Esophagus muscularis mucosa (tissue), 4 donors: Measurements from ENCODE around the gene OR1M1. TPM values are rescaled to one million over a fixed set of nuclear protein-coding genes. Genes with fewer than 3 reads are reported as not detected.

Source experiments
- DNase-seq: peaks from one replicate; pipeline ENCODE4 v3.0.0-alpha.2; 2017; ENCODE audit errors: extremely low spot score
- H3K27ac ChIP-seq, 4 donors: fragments of 200-600 bp; sonication (generic); replicated peaks in 1 of 4; 1 replicate in 3 of 4; 2 replicates in 1 of 4; pipeline ENCODE4 v1.5.1; 2016 to 2019; ENCODE audit warnings: mild to moderate bottlenecking in 1 of 4
- H3K27me3 ChIP-seq, 4 donors: fragments of 200-600 bp; sonication (generic); one replicate each; pipeline versions ENCODE4 v1.5.1 to v1.6.0; 2016 to 2019
- H3K36me3 ChIP-seq, 4 donors: fragments of 200-600 bp; sonication (generic); one replicate each; pipeline ENCODE4 v1.5.1; 2016 to 2019
- H3K4me1 ChIP-seq, 4 donors: fragments of 200-600 bp; sonication (generic); one replicate each; pipeline ENCODE4 v1.5.1; 2016 to 2019
- H3K4me3 ChIP-seq, 4 donors: fragments of 200-600 bp; sonication (generic); 1 replicate in 2 of 4; 2 replicates in 2 of 4; pipeline ENCODE4 v1.5.1; 2016 to 2019; ENCODE audit warnings: mild to moderate bottlenecking in 4 of 4, moderate library complexity in 1 of 4
- H3K9me3 ChIP-seq, 4 donors: fragments of 200-600 bp; sonication (generic); 1 replicate in 3 of 4; 2 replicates in 1 of 4; pipeline ENCODE4 v1.5.1; 2016 to 2019
- CTCF ChIP-seq, 3 experiments: fragments of 200-600 bp in 2 of 3; fragments of 450-650 bp in 1 of 3; sonication (generic) in 2 of 3; IDR thresholded peaks; one replicate each; pipeline ENCODE4 v1.5.1; 2017 to 2019; ENCODE audit warnings: antibody characterized with exemption in 3 of 3, mild to moderate bottlenecking in 2 of 3, moderate library complexity in 1 of 3
- EP300 ChIP-seq: sonication (generic); formaldehyde crosslinking; IDR thresholded peaks from one replicate; pipeline ENCODE4 v1.6.1; 2017; ENCODE audit warnings: antibody characterized with exemption
- POLR2A ChIP-seq: fragments of 450-650 bp; IDR thresholded peaks from one replicate; pipeline ENCODE4 v1.6.1; 2017; ENCODE audit warnings: antibody characterized with exemption, moderate library complexity, mild to moderate bottlenecking, low read depth
- POLR2AphosphoS5 ChIP-seq, 2 donors: sonication (generic); formaldehyde crosslinking; IDR thresholded peaks; one replicate each; pipeline ENCODE4 v1.6.1; 2017; ENCODE audit warnings: antibody characterized with exemption in 2 of 2
- WGBS: methylation state at CpG from one replicate; pipeline ENCODE4 v1.1.5; 2018; 5-methylcytosine and 5-hydroxymethylcytosine counted together
- intact Hi-C: fragments of 100-400 bp; cut with DNase I; formaldehyde crosslinking; loops from one replicate; pipeline ENCODE4 v1.15.1; 2023
- total RNA-seq, 4 donors: library from RNA; depleted of rRNA; stranded (reverse); fragments of >200 nt; gene quantifications; one replicate each; pipeline versions ENCODE4 v1.1.0 to v1.2.1, GENCODE V29; 2016

Gene OR1M1
- total RNA-seq, 4 donors from 2014 or later = not detected

- Histone ChIP-seq H3K27ac (peak overlapping the region; percentile 71 to 81 (median 73)), H3K36me3 (no peaks in the 10 kb centered on the region), H3K4me3 (no peak overlapping the region), H3K27me3 (no peaks in the 10 kb centered on the region), H3K9me3 (no peaks in the 10 kb centered on the region), H3K4me1 (peaks cover 8 to 25% (median 18%) of the 10 kb centered on the region in 4 donors)
- intact Hi-C loops = loop anchor here (5.0 kb wide), 1 partner anchor 243 kb away; the partner anchor contains the start of genes MBD3L1 and ZNF558
- TF ChIP-seq EP300 (no peak), CTCF (IDR thresholded peaks at IDR 0.05) (no peak), POLR2AphosphoS5 (IDR thresholded peaks at IDR 0.05) (peak; percentile 66 to 76)
- WGBS = 14% methylated on average over 16 of the region's 16 CpGs
- peak; percentile 93 for DNase-seq
These were observed 11.6 kb upstream of the OR1M1 start for GRCh38 chr19:9075064-9075949.

DNA sequence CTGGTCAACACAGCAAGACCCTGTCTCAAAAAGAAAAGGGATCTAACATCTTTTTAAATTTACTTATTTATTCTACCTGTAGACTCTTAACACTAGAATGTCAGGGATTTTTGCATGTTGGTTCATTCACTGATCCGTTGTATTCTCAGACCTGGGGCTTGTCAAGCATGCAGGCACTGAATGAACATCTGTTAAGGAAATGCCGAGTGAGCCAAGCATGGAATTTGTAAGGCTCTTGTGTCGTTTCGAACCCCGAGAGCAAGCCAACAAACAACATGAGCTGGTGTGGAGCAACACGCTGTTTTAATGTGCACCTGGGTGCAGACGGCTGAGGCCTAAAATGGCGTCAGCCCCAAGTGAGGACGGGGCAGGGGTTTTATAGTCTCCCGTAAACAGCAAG lies 10.0 kb upstream of the OR1M1 start:
- intact Hi-C loops = loop anchor here (2.0 to 5.0 kb wide), 2 partner anchors 245 to 422 kb away; partner anchors contain the start of genes MBD3L1 and ZNF558
- peaks cover 8 to 25% (median 18%) of the 10 kb centered on the region in 4 donors for H3K4me1 ChIP-seq
- WGBS = 51% methylated on average over 9 of the region's 10 CpGs
- peak overlapping the region in 1 of 4 donors; percentile 74 for H3K27ac ChIP-seq
- H3K9me3 ChIP-seq = no peaks in the 10 kb centered on the region
- H3K27me3 ChIP-seq = no peaks in the 10 kb centered on the region
- H3K4me3 ChIP-seq = no peak overlapping the region
- no peaks in the 10 kb centered on the region for H3K36me3 ChIP-seq
- TF ChIP-seq EP300 = no peak
- TF ChIP-seq POLR2AphosphoS5 (IDR thresholded peaks at IDR 0.05) = no peak
- TF ChIP-seq POLR2A = no peak
- no peak for TF ChIP-seq CTCF (IDR thresholded peaks at IDR 0.05)
- DNase-seq = no peak

DNA sequence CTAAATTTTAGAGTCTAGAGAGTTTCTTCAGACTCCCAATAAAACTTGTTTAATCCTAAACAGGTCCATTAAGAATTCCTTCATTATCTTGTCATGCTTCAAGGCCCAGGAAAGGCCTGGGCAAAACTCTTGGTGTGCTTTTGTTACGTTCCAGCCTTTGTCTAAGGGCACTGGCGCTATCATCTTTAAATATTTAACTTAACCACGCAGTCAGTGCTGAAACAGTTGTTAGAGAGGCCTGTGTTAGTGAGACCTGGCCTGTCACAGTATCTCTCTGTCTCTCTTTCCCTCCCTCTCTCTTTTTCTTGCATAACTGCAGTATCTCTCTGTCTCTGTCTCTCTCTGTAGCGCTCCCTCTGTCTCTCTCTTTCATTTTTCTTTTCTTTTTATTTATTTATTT lies 8.2 kb upstream of the OR1M1 start:
- no peaks in the 10 kb centered on the region for H3K9me3 ChIP-seq
- no peak for DNase-seq
- no peaks in the 10 kb centered on the region for H3K27me3 ChIP-seq
- H3K27ac ChIP-seq = peak overlapping the region in 2 of 4 donors; percentile 48 to 52
- no peak for TF ChIP-seq CTCF (IDR thresholded peaks at IDR 0.05)
- no peak for TF ChIP-seq POLR2AphosphoS5 (IDR thresholded peaks at IDR 0.05)
- TF ChIP-seq POLR2A = no peak
- no peak for TF ChIP-seq EP300
- H3K4me1 ChIP-seq = peaks cover 8 to 25% (median 18%) of the 10 kb centered on the region in 4 donors
- H3K4me3 ChIP-seq = no peak overlapping the region
- no peaks in the 10 kb centered on the region for H3K36me3 ChIP-seq
- 72% methylated on average over 4 of the region's 4 CpGs for whole genome bisulfite sequencing
- intact Hi-C loops = loop anchor here (5.0 kb wide), 1 partner anchor 246 kb away; the partner anchor contains the start of genes MBD3L1 and ZNF558

GRCh38 chr19:9107375-9107774 lies 20.5 kb downstream of the OR1M1 start, which contains the start of gene OR7G2:
Gene OR7G2 (minus strand): TSS chr19:9107475. CDS start chr19:9103243, 4,232 bp downstream.
- no peak for TF ChIP-seq POLR2AphosphoS5 (IDR thresholded peaks at IDR 0.05)
- no peak for TF ChIP-seq CTCF (IDR thresholded peaks at IDR 0.05)
- no peak for DNase-seq
- no peaks in the 10 kb centered on the region for H3K36me3 ChIP-seq
- WGBS = 55% methylated on average over 8 of the region's 8 CpGs
- no peaks in the 10 kb centered on the region for H3K4me1 ChIP-seq
- H3K27me3 ChIP-seq = peaks cover 0 to 43% (median 0%) of the 10 kb centered on the region in 4 donors
- H3K9me3 ChIP-seq = no peaks in the 10 kb centered on the region
- H3K4me3 ChIP-seq = no peak within 1 kb of the TSS
- intact Hi-C loops = no loop called here
- no peak within 1 kb of the TSS for H3K27ac ChIP-seq
